Vagina (tissue), 2 donors: ENCODE data around the gene C10orf105. TPM values are rescaled to one million over a fixed set of nuclear protein-coding genes. Genes with fewer than 3 reads are reported as not detected.

Experiments
- DNase-seq, 2 donors: peaks; one replicate each; pipeline ENCODE4 v3.0.0-alpha.2; 2017; ENCODE audit errors: extremely low spot score in 2 of 2
- H3K27ac ChIP-seq: fragments of 200-600 bp; sonication (generic); one replicate; pipeline ENCODE4 v1.5.1; 2019
- H3K27me3 ChIP-seq: fragments of 200-600 bp; sonication (generic); one replicate; pipeline ENCODE4 v1.5.1; 2019
- H3K36me3 ChIP-seq, 2 donors: fragments of 200-600 bp; sonication (generic); one replicate each; pipeline ENCODE4 v1.5.1; 2017 to 2019
- H3K4me1 ChIP-seq: fragments of 200-600 bp; sonication (generic); one replicate; pipeline ENCODE4 v1.5.1; 2019
- H3K4me3 ChIP-seq, 2 donors: fragments of 200-600 bp; sonication (generic); 1 replicate in 1 of 2; 2 replicates in 1 of 2; pipeline ENCODE4 v1.5.1; 2016 to 2019
- H3K9me3 ChIP-seq: fragments of 200-600 bp; sonication (generic); one replicate; pipeline ENCODE4 v1.5.1; 2019
- CTCF ChIP-seq, 3 experiments: fragments of 450-650 bp in 2 of 3; fragments of 200-600 bp in 1 of 3; sonication (generic) in 1 of 3; IDR thresholded peaks; one replicate each; pipeline ENCODE4 v1.5.1; 2017 to 2019; ENCODE audit warnings: antibody characterized with exemption in 3 of 3, mild to moderate bottlenecking in 2 of 3, moderate library complexity in 2 of 3
- POLR2A ChIP-seq, 2 donors: fragments of 450-650 bp; IDR thresholded peaks; one replicate each; pipeline ENCODE4 v1.6.1; 2017; ENCODE audit warnings: antibody characterized with exemption in 2 of 2, mild to moderate bottlenecking in 2 of 2, moderate library complexity in 2 of 2
- POLR2AphosphoS5 ChIP-seq, 2 donors: sonication (generic); formaldehyde crosslinking; IDR thresholded peaks; one replicate each; pipeline ENCODE4 v1.9.0; 2017; ENCODE audit warnings: antibody characterized with exemption in 2 of 2, mild to moderate bottlenecking in 2 of 2, low read depth in 1 of 2; ENCODE audit not compliant: insufficient read depth in 1 of 2
- intact Hi-C: fragments of 100-400 bp; cut with DNase I; formaldehyde crosslinking; loops from one replicate; pipeline ENCODE4 v1.15.1; 2023
- total RNA-seq: library from RNA; depleted of rRNA; stranded (reverse); fragments of >200 nt; gene quantifications from one replicate; pipeline ENCODE4 v1.2.3, GENCODE V29; 2016

The C10orf105 gene
- total RNA-seq, 1 donor from 2014 or later, result 0.49 TPM

GRCh38 chr10:71678057-71678805 is 41.3 kb downstream of the C10orf105 start:
- no peaks in the 10 kb centered on the region for H3K4me1 ChIP-seq

GRCh38 chr10:71677261-71677660 is 42.3 kb downstream of the C10orf105 start:
- DNase-seq, result no peak
- Histone ChIP-seq H3K4me3 (no peak overlapping the region), H3K4me1 (no peaks in the 10 kb centered on the region), H3K27me3 (no peaks in the 10 kb centered on the region), H3K27ac (no peak overlapping the region), H3K9me3 (no peaks in the 10 kb centered on the region), H3K36me3 (no peaks in the 10 kb centered on the region)
- no peak for TF ChIP-seq CTCF (IDR thresholded peaks at IDR 0.05)
- TF ChIP-seq POLR2A (IDR thresholded peaks at IDR 0.05), result no peak
- TF ChIP-seq POLR2AphosphoS5 (IDR thresholded peaks at IDR 0.05; ENCODE audit: insufficient read depth in 1 of 2, low read depth in 1 of 2), result no peak
- intact Hi-C loops, result no loop called here

More at GRCh38 chr10:71678057-71678805, 41.3 kb downstream of the C10orf105 start:
- no peaks in the 10 kb centered on the region for H3K27me3 ChIP-seq
- intact Hi-C loops, result no loop called here
- no peaks in the 10 kb centered on the region for H3K9me3 ChIP-seq
- H3K27ac ChIP-seq, result no peak overlapping the region
- H3K4me3 ChIP-seq, result no peak overlapping the region
- no peaks in the 10 kb centered on the region for H3K36me3 ChIP-seq
- no peak for DNase-seq
- no peak for TF ChIP-seq POLR2A (IDR thresholded peaks at IDR 0.05)
- no peak for TF ChIP-seq CTCF (IDR thresholded peaks at IDR 0.05)
- TF ChIP-seq POLR2AphosphoS5 (IDR thresholded peaks at IDR 0.05; ENCODE audit: insufficient read depth in 1 of 2, low read depth in 1 of 2), result no peak

- H3K9me3 ChIP-seq, result no peaks in the 10 kb centered on the region
- H3K4me1 ChIP-seq, result no peaks in the 10 kb centered on the region
- DNase-seq, result no peak
- intact Hi-C loops, result no loop called here
- TF ChIP-seq POLR2A (IDR thresholded peaks at IDR 0.05), result no peak
- TF ChIP-seq POLR2AphosphoS5 (IDR thresholded peaks at IDR 0.05; ENCODE audit: insufficient read depth in 1 of 2, low read depth in 1 of 2), result no peak
- no peak for TF ChIP-seq CTCF (IDR thresholded peaks at IDR 0.05)
- no peaks in the 10 kb centered on the region for H3K27me3 ChIP-seq
- no peak overlapping the region for H3K4me3 ChIP-seq
- no peak overlapping the region for H3K27ac ChIP-seq
- H3K36me3 ChIP-seq, result no peaks in the 10 kb centered on the region
These were observed 44.1 kb downstream of the C10orf105 start for GRCh38 chr10:71675295-71675970.

GRCh38 chr10:71671994-71672946 is 47.3 kb downstream of the C10orf105 start:
- H3K27ac ChIP-seq, result no peak overlapping the region
- intact Hi-C loops, result no loop called here
- DNase-seq, result no peak
- H3K27me3 ChIP-seq, result no peaks in the 10 kb centered on the region
- no peak overlapping the region for H3K4me3 ChIP-seq
- no peaks in the 10 kb centered on the region for H3K36me3 ChIP-seq
- H3K9me3 ChIP-seq, result no peaks in the 10 kb centered on the region
- H3K4me1 ChIP-seq, result no peaks in the 10 kb centered on the region
- no peak for TF ChIP-seq CTCF (IDR thresholded peaks at IDR 0.05)
- TF ChIP-seq POLR2AphosphoS5 (IDR thresholded peaks at IDR 0.05; ENCODE audit: insufficient read depth in 1 of 2, low read depth in 1 of 2), result no peak
- TF ChIP-seq POLR2A (IDR thresholded peaks at IDR 0.05), result no peak
